ENCODE measurements around the gene FTH1.
A peak's percentile ranks its signal among the peaks of the same experiment; 100 is the strongest.

FTH1 gene

GRCh38 chr11:61963282-61964057 is 4.0 kb downstream of the FTH1 start:
- FAIRE-seq (no peak), DNase-seq (ENCODE audit: insufficient read length, low spot score) (no peak)
- TF ChIP-seq POLR2A (IDR thresholded peaks at IDR 0.05; ENCODE audit: low read depth, low read length) = no peak

DNA sequence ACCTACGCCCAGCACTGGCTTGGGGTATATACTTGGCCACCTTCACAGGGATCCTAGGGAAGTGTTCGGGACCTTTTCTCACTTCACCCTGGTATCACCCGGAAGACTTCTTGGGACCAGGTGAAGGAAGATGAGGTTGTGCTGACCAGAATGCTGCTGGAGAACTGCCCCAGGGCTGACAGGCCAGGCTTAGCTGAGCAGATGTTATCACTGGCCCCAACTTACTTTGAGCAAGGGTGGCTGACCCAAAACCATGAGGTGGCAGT is 4.5 kb downstream of the FTH1 start:
- FAIRE-seq (no peak), DNase-seq (ENCODE audit: insufficient read length, low spot score) (no peak)
- TF ChIP-seq POLR2A (IDR thresholded peaks at IDR 0.05; ENCODE audit: low read depth, low read length) = peak; percentile 30; the same call in 1 of the 2 replicates

DNA sequence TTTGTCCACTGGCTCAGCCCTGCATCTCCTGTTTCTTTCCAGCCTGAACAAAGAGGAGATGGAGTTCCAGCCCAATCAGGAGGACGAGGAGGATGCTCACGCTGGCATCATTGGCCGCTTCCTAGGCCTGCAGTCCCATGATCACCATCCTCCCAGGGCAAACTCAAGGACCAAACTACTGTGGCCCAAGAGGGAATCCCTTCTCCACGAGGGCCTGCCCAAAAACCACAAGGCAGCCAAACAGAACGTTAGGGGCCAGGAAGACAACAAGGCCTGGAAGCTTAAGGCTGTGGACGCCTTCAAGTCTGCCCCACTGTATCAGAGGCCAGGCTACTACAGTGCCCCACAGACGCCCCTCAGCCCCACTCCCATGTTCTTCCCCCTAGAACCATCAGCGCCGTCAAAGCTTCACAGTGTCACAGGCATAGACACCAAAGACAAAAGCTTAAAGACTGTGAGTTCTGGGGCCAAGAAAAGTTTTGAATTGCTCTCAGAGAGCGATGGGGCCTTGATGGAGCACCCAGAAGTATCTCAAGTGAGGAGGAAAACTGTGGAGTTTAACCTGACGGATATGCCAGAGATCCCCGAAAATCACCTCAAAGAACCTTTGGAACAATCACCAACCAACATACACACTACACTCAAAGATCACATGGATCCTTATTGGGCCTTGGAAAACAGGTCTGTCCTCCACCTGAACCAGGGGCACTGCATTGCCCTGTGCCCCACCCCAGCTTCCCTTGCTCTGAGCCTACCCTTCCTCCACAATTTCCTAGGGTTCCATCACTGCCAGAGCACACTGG is 5.0 kb downstream of the FTH1 start:
- FAIRE-seq (no peak), DNase-seq (ENCODE audit: insufficient read length, low spot score) (no peak)
- TF ChIP-seq POLR2A (IDR thresholded peaks at IDR 0.05; ENCODE audit: low read depth, low read length) = no peak

- no peak for TF ChIP-seq POLR2A (IDR thresholded peaks at IDR 0.05; ENCODE audit: low read depth, low read length)
- FAIRE-seq = no peak
- peak; percentile 73 for DNase-seq (ENCODE audit: insufficient read length, low spot score)
Observed at GRCh38 chr11:61961570-61962212, 5.7 kb downstream of the FTH1 start.

DNA sequence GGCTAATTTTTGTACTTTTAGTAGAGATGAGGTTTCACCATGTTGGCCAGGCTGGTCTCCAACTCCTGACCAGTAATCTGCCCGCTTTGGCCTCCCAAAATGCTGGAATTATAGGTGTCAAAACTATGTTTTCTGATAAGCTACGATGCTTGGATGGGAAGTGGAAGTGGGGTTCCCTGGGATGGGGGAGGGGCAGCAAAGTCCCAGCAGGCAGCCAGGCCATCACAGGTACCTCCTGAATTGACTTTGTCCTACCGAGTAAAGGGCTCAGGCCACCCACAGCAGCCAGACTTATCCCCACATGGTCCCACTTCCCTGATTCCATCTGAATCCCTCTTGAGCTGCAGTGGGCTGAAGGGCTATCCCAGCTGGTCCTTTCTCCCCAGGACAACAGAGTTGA is 6.9 kb downstream of the FTH1 start:
- FAIRE-seq (no peak), DNase-seq (ENCODE audit: insufficient read length, low spot score) (no peak)
- no peak for TF ChIP-seq POLR2A (IDR thresholded peaks at IDR 0.05; ENCODE audit: low read depth, low read length)

DNA sequence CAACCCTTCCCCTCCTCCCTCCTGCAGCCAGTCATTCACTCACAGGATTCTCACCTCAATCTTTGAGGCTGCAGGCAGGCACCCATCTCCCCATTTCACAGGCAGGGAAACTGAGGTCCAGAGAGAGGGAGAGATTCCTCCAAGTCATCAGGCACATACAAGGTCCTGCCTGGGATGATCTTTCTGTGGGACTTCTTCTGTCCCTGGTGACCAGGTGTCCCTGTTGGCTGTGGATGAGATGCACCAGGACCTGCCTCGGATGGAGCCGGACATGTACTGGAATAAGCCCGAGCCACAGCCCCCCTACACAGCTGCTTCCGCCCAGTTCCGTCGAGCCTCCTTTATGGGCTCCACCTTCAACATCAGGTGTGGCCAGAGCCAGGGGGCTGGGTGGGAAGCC is 7.8 kb downstream of the FTH1 start:
- FAIRE-seq = no peak
- DNase-seq (ENCODE audit: insufficient read length, low spot score) = no peak
- TF ChIP-seq POLR2A (IDR thresholded peaks at IDR 0.05; ENCODE audit: low read depth, low read length) = no peak

DNA sequence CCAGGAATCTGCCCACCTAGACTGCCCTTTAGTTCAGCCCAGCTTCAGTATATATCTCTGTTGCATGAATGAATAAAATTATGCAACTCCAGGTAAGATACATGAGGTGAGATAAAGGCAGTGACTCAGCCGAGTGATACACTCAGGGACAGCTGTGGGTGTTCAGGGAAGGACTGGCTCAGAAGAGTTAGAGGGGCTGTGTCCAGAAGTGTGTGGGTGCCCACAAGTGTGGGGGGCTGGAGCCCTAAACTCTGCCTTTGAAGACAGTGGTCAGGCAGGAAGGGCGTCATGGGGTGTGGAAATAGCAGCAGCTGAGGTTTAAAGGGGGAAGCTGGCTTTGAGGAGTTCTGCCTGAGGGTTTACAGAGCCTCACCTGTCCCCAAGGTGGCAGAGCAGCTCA is 8.3 kb downstream of the FTH1 start:
- FAIRE-seq (no peak), DNase-seq (ENCODE audit: insufficient read length, low spot score) (no peak)
- no peak for TF ChIP-seq POLR2A (IDR thresholded peaks at IDR 0.05; ENCODE audit: low read depth, low read length)

DNA sequence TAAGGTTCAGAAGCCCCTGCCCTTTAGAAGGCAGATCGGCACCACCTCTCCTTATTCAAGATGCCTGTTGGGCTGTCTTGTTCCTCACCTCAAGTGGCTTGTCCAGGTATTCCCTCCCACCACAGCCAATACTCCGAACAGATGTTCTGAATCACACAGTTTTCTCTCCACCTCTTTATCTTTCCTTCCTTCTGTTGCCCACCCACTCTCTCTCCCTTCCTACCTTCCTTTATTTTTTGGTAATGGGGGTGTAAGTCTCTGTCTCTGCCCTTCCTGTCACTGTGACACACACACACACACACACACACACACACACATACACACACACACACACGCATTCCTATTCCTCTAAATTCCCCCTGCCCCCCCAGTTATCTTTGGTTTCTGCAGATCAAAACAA is 8.8 kb downstream of the FTH1 start:
- no peak for DNase-seq (ENCODE audit: insufficient read length, low spot score)
- TF ChIP-seq POLR2A (IDR thresholded peaks at IDR 0.05; ENCODE audit: low read depth, low read length) = no peak
- no peak for FAIRE-seq

DNA sequence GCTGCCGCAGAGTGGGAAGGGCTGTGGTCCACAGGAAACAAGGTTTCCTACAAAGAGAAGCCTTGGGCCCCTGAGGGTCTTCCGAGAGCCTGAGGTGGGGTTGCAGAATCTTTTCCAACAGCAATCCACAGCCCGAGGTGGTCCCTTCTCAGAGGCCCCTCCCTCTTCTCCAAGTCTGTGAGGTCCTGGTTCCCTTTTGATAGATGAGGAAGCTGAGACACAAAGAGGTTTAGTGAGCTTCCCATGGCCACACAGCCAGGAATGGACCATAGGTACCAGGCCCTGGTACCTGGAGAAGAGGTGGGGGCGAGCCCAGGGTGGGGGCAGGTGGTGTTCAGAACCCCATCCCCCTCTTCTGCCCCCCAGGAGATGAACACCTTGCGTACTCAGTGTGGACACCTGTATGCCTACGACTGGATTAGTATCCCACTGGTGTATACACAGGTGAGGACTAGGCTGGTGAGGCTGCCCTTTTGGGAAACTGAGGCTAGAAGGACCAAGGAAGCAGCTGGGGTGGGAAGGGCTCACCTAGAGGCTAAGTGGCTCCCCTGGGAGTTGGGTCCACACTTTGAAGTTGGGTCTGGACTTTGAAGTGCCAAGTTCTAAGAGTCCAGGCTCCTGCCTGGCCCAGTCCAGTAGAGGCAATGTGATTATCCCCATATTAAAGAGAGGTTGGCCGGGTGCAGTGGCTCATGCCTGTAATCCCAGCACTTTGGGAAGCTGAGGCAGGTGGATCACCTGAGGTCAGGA is 10.2 kb downstream of the FTH1 start:
- no peak for FAIRE-seq
- TF ChIP-seq POLR2A (IDR thresholded peaks at IDR 0.05; ENCODE audit: low read depth, low read length) = no peak
- no peak for DNase-seq (ENCODE audit: insufficient read length, low spot score)

DNA sequence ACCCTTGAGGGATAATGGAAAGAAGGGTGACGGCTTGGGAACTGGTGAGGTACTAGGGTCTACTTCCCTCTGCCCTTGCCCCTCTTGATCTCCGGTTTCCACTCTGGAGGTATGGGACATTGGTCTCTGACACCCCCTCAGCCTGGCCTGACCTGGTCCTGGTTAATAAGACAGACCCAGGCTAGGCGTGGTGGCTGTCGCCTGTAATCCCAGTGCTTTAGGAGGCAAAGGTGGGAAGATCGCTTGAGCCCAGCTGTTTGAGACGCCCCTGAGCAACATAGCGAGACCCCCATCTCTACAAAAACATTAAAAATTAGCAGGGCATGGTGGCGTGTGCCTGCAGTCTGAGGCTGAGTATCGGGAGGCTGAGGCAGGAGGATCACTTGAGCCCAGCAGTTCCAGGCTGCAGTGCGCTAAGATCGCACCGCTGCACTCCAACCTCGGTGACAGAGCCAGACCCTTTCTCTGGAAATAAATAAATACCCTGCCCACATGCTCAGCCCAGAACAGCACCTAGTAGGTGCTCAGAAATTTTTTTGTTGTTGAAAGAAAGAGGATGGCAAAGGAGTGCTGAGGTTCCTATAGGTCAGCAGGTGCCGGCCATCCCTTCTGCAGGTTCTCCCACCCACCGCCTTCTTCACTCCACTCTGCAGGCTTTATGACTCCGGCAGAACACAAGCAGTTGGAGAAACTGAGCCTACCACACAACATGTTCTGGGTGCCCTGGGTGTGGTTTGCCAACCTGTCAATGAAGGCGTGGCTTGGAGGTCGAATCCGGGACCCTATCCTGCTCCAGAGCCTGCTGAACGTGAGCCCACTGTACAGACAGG is 11.0 kb downstream of the FTH1 start:
- DNase-seq (ENCODE audit: insufficient read length, low spot score) = no peak
- TF ChIP-seq POLR2A (IDR thresholded peaks at IDR 0.05; ENCODE audit: low read depth, low read length) = no peak
- no peak for FAIRE-seq

- DNase-seq (ENCODE audit: insufficient read length, low spot score) = no peak
- TF ChIP-seq POLR2A (IDR thresholded peaks at IDR 0.05; ENCODE audit: low read depth, low read length) = no peak
- FAIRE-seq = no peak
Observed at GRCh38 chr11:61955422-61956135, 11.9 kb downstream of the FTH1 start.

DNA sequence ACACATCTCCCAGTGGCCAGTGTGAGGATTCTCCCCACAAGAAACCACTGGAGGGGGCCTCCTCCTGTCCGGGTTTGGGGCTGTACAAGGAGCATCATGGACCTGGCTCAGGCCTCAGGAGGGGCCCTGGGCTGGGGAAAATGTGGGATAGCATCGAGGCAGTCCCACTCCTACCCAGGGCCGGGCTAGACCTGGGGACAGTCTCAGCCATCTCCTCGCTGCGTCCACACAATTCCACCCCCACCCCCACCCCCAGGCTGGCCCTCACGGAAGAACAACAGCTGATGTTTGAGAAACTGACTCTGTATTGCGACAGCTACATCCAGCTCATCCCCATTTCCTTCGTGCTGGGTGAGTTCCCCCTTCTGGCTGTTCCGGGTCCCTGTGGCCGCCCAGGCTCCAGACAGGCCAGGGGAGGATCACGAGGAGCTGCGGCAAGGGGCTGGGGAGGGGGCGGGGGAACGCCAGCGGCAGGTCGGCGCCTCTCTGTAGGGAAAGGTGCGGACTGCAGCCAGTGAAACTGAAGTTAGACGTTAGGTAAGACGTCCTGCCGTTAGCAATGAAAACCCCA is 12.5 kb downstream of the FTH1 start:
- FAIRE-seq (no peak), DNase-seq (ENCODE audit: insufficient read length, low spot score) (no peak)
- no peak for TF ChIP-seq POLR2A (IDR thresholded peaks at IDR 0.05; ENCODE audit: low read depth, low read length)
